ENCODE data around the gene MBNL1.

MBNL1 gene

DNA sequence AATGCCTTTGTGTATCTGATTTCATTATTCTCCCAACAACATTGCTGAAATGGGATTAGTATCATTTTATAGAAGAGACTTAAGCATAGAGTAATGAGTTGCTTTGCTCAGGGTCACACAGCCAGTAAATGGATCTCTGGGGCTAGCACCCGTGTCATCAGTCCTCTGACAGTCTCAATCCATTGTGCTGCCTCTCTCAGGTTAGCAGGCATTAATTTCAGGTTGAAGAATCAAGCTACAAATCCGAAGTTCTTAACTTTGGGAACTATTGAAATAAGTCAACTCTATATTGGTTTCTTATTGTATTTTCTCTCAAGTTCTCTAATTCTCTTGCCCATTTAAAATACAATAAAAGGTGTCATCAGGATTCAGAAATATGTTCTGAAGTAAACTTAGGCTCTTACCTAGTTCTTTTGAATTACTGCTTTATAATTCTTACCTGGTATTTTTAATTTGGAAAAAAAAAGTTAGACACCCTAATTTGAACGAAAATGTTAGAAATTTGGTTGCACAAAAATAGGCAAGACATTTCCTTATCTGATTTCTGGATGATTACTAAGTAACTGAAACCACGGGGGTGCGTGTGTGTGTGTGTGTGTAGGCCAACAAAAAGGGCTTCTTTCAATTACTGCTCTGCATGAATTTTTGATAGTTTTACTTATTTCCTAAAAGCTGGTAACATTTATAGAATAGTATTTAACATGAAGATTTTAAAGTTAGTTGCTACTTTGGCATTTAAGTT is 189.8 kb downstream of the MBNL1 start:
- peaks cover 17 to 27% of the 10 kb centered on the region in 2 donors for H3K36me3 Mint-ChIP-seq
- peak overlapping the region; percentile 37 for H3K27ac Mint-ChIP-seq
- no peaks in the 10 kb centered on the region for H3K27me3 Mint-ChIP-seq
- DNase-seq (no peak), ATAC-seq (replicated peaks) (no peak)
- no peaks in the 10 kb centered on the region for H3K9me3 Mint-ChIP-seq
- no peak overlapping the region for H3K4me3 Mint-ChIP-seq
- H3K4me1 Mint-ChIP-seq: peaks cover 10 to 15% of the 10 kb centered on the region in 2 donors

DNA sequence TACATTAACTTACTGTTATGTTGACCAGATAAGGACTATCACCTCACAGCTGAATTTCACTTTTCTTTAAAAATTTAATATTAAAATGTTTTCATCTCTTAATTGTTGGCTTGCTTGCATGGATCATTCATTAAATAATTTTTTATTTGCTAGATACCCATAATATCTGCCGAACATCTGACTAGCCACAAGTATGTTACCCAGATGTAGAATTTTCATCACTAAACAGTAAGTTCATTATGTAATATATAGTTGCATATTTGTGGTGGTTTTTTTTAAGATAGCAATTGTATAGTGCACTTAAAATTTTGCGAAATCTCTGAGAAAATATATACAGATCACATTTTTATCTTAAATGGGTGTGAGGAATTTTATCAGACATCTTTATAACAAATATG is 190.4 kb downstream of the MBNL1 start:
- no peaks in the 10 kb centered on the region for H3K9me3 Mint-ChIP-seq
- no peak for ATAC-seq (replicated peaks)
- H3K4me3 Mint-ChIP-seq: no peak overlapping the region
- H3K36me3 Mint-ChIP-seq: peaks cover 17 to 27% of the 10 kb centered on the region in 2 donors
- H3K4me1 Mint-ChIP-seq: peaks cover 10 to 15% of the 10 kb centered on the region in 2 donors
- no peak overlapping the region for H3K27ac Mint-ChIP-seq
- H3K27me3 Mint-ChIP-seq: no peaks in the 10 kb centered on the region
- no peak for DNase-seq

DNA sequence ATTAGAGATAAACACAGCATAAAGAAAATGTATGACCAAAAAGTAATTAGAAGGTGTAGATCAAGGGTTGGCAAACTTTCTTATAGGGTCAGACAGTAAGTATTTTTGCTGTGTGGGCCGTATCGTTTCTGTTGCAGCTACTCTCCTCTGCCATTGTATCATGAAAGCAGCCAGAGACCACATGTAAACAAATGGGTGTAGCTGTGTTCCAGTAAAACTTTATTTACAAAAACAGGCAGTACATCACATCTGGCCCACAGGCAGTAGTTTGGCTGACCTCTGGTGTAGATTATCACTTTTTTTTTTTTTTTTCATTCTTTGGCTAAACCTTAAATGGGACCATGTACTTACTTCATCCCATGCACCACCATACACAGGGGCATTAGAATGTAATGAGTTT is 190.8 kb downstream of the MBNL1 start:
- H3K27me3 Mint-ChIP-seq: no peaks in the 10 kb centered on the region
- no peak overlapping the region for H3K4me3 Mint-ChIP-seq
- no peak for ATAC-seq (replicated peaks)
- peaks cover 17 to 25% of the 10 kb centered on the region in 2 donors for H3K36me3 Mint-ChIP-seq
- H3K4me1 Mint-ChIP-seq: peaks cover 10 to 15% of the 10 kb centered on the region in 2 donors
- no peaks in the 10 kb centered on the region for H3K9me3 Mint-ChIP-seq
- H3K27ac Mint-ChIP-seq: no peak overlapping the region
- DNase-seq: no peak

DNA sequence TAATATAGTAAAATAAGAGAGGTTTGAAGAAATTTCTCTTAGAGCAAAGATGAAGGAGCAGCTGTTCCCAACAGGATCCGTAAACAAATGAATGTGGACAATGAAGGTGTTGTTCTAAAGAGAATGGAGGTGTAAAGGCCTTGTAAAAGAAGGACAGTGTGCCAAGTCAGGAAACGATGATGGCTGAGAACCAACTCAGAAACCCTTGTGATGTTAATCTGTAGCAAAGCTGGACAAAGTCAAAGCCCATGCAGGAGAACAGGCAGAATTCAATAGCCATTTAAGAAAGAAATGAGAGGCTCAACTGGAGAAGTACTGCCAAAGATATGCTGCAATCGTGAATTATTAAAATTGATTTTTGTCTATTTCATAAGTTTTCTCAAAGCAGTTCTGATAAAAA is 192.2 kb downstream of the MBNL1 start:
- no peak overlapping the region for H3K4me3 Mint-ChIP-seq
- peaks cover 10 to 15% of the 10 kb centered on the region in 2 donors for H3K4me1 Mint-ChIP-seq
- ATAC-seq (replicated peaks) (no peak), DNase-seq (no peak)
- peak overlapping the region; percentile 56 for H3K27ac Mint-ChIP-seq
- peaks cover 17 to 28% of the 10 kb centered on the region in 2 donors for H3K36me3 Mint-ChIP-seq
- no peaks in the 10 kb centered on the region for H3K27me3 Mint-ChIP-seq
- no peaks in the 10 kb centered on the region for H3K9me3 Mint-ChIP-seq

DNA sequence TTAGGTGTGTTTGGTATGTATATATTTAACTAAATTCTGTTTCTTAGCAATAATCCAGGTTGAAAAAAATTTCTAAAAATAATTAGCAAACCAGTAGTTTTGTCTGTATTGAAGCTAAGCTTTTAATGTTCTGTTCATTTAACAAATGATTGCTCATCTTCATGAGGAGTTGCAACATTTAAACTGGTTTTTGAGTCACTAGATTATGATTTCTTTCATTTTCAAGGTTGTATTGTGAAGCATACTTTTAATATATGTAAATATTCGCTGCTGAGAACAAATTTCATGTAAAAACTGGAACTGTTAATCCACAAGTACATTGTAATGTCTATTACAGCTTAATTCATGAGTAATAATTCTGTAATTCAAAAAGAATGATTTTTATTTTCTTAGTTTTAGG is 192.7 kb downstream of the MBNL1 start:
- Mint-ChIP-seq H3K4me1 (peaks cover 7 to 18% of the 10 kb centered on the region in 2 donors), H3K27me3 (no peaks in the 10 kb centered on the region), H3K27ac (no peak overlapping the region), H3K36me3 (peaks cover 16 to 29% of the 10 kb centered on the region in 2 donors), H3K9me3 (no peaks in the 10 kb centered on the region), H3K4me3 (no peak overlapping the region)
- ATAC-seq (replicated peaks) (no peak), DNase-seq (no peak)

DNA sequence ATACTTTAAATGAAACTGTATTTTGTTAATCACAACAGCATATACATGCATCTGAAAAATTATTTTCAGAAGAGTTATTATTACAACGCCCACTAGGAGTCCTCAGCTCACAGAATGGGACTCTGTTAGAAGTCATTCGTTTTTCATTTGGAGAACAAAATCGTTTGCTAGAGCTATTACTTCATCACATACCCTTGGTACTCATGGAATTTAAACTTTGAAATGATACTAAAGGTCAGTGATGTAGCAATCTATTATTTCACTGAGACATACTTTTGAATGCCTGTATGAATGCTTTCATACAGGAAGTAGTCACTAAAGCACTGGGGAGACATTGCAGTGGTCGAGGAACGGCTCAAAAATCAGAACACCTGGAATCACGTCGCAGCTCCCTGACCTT is 198.1 kb downstream of the MBNL1 start:
- H3K36me3 Mint-ChIP-seq: peaks cover 17 to 30% of the 10 kb centered on the region in 2 donors
- ATAC-seq (replicated peaks) (peak; percentile 70 to 73), DNase-seq (no peak)
- H3K9me3 Mint-ChIP-seq: no peaks in the 10 kb centered on the region
- peak overlapping the region; percentile 80 for H3K27ac Mint-ChIP-seq
- peaks cover 6 to 35% of the 10 kb centered on the region in 2 donors for H3K4me1 Mint-ChIP-seq
- H3K4me3 Mint-ChIP-seq: peak overlapping the region in 1 of 2 donors; percentile 14
- no peaks in the 10 kb centered on the region for H3K27me3 Mint-ChIP-seq

DNA sequence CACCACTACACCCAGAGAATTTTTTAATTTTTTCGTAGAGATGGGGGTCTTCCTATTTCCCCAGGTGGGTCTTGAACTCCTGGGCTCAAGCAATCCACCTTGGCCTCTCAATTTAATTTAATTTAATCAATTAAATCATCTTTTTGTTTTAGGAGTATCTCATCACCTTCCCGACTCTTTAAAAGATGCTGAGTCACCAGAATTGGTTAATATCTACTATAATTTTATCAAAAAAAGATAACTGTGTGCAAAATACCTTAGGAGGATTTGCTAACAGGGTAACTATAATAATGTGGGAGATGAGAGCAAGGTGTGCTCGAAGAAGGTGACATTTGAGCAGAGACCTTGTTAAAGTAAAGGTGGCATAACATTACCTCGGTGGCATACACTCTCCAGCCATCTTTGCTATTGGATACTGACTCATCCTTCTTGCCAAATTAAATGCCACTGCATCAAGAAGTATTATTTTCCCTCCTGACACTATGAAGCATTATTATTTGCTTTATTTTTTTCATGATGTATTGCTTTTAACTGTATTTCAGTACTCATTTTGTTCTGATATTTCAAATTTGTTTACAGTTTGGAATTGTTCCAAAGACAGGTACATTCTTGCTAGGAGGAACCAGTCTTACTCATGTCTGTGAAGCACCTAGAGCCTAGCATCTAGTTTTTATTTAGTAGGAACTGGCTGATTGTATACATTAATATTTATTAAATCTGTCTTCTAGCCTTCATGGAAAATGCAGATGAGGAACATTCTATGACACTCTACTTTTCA is 200.7 kb downstream of the MBNL1 start:
- H3K4me3 Mint-ChIP-seq: no peak overlapping the region
- peaks cover 22 to 34% of the 10 kb centered on the region in 2 donors for H3K36me3 Mint-ChIP-seq
- H3K27me3 Mint-ChIP-seq: no peaks in the 10 kb centered on the region
- DNase-seq (no peak), ATAC-seq (replicated peaks) (no peak)
- no peaks in the 10 kb centered on the region for H3K9me3 Mint-ChIP-seq
- H3K4me1 Mint-ChIP-seq: peaks cover 12 to 43% of the 10 kb centered on the region in 2 donors
- peak overlapping the region; percentile 56 for H3K27ac Mint-ChIP-seq

- no peak overlapping the region for H3K4me3 Mint-ChIP-seq
- H3K36me3 Mint-ChIP-seq: peaks cover 18 to 29% of the 10 kb centered on the region in 2 donors
- peak overlapping the region; percentile 56 for H3K27ac Mint-ChIP-seq
- peaks cover 14 to 49% of the 10 kb centered on the region in 2 donors for H3K4me1 Mint-ChIP-seq
- no peaks in the 10 kb centered on the region for H3K27me3 Mint-ChIP-seq
- H3K9me3 Mint-ChIP-seq: no peaks in the 10 kb centered on the region
- DNase-seq (no peak), ATAC-seq (replicated peaks) (no peak)
These were observed 201.4 kb downstream of the MBNL1 start for GRCh38 chr3:152470095-152470494.

DNA sequence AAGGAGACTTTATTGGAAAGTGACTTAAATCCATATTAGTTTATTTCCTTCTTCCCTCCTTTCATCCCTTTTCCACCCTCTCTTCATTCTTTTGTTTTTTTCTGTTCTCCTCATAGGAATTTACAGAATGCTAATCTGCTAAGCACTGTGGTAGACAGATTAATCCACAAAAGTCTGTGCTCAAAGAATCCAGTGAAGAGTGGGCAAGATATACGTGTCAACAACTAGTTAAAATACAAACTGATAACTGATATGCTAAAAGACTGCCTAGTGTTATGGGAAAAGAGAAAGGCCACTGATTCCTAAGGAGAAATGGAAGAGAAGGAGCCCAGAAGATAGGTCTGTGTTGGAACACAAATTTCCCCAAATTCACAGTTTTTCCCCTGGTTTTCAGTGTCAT is 202.2 kb downstream of the MBNL1 start:
- no peak for DNase-seq
- no peaks in the 10 kb centered on the region for H3K27me3 Mint-ChIP-seq
- peak overlapping the region; percentile 20 for H3K27ac Mint-ChIP-seq

DNA sequence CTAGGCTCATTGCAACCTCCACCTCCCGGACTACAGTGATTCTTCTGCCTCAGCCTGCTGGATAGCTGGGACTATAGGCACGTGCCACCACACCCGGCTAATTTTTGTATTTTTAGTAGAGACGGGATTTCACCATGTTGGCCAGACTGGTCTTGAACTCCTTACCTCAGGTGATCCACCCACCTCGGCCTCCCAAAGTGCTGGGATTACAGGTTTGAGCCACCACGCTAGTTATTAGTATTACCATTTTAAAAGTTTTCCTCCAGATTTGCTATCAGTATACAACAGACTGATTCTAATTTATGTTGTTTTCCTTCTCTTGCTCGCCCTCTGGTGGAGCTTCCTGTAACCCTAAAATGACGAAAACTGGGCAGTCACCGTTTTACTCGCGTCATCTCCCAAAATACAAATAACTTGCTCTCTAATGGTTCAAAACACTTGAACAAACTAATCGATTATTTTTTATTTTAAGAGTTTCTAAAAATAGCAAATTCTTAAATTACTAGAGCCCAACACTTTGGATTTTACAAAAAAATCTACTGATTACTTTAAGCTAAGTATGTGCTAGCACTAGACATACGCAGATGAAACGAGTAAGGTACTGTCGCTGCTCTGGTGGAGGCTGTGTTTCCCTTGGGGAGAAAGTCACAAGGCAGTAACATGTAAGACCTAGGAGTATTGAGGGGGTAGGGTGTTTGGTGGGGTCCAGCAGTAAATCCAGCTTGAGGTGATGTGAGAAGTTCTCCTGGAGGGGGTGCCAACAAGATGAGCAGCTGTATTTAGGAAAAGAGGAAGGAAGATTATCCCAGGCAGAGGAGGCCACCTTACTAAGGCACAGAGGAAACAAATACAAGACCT is 203.3 kb downstream of the MBNL1 start:
- peaks cover 22 to 24% of the 10 kb centered on the region in 2 donors for H3K36me3 Mint-ChIP-seq
- H3K27ac Mint-ChIP-seq: peak overlapping the region; percentile 92
- ATAC-seq (replicated peaks) (peak; percentile 69 to 71), DNase-seq (peak; percentile 47)
- H3K4me1 Mint-ChIP-seq: peaks cover 12 to 60% of the 10 kb centered on the region in 2 donors
- peak overlapping the region; percentile 59 to 74 for H3K4me3 Mint-ChIP-seq
- no peaks in the 10 kb centered on the region for H3K27me3 Mint-ChIP-seq
- H3K9me3 Mint-ChIP-seq: peaks cover 0 to 3% of the 10 kb centered on the region in 2 donors

More for the DNA sequence above, 202.2 kb downstream of the MBNL1 start:
- H3K4me3 Mint-ChIP-seq: peak overlapping the region in 1 of 2 donors; percentile 39
- H3K9me3 Mint-ChIP-seq: no peaks in the 10 kb centered on the region
- H3K36me3 Mint-ChIP-seq: peaks cover 21 to 30% of the 10 kb centered on the region in 2 donors
- H3K4me1 Mint-ChIP-seq: peaks cover 14 to 56% of the 10 kb centered on the region in 2 donors
- no peak for ATAC-seq (replicated peaks)

- H3K4me1 Mint-ChIP-seq: peaks cover 16 to 65% of the 10 kb centered on the region in 2 donors
- H3K4me3 Mint-ChIP-seq: peak overlapping the region; percentile 59 to 74
- no peaks in the 10 kb centered on the region for H3K27me3 Mint-ChIP-seq
- peak overlapping the region; percentile 92 for H3K27ac Mint-ChIP-seq
- DNase-seq: no peak
- H3K36me3 Mint-ChIP-seq: peaks cover 26 to 29% of the 10 kb centered on the region in 2 donors
- ATAC-seq (replicated peaks): peak in 1 of 2 donors; percentile 1
- peaks cover 0 to 5% of the 10 kb centered on the region in 2 donors for H3K9me3 Mint-ChIP-seq
These were observed 203.9 kb downstream of the MBNL1 start for GRCh38 chr3:152472672-152472954.

DNA sequence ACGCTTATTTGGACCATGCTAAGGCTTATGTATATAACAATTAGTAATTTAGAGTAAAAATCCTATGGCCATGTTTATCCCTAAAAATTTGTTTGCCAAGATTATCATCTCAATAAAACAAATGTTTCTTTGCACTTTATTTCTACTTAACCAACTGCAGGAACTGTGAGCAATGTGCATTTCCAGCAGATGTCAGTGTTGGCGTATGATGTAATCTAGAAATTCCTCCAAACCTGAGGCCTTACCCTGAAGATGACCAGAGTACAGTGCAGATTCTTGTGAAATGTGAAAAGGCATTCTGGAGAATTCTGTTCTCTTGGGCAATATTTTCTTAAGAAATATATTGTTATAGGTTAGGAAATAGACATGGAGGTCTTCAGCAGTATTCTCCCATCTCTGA is 205.9 kb downstream of the MBNL1 start:
- ATAC-seq (replicated peaks) (peak; percentile 72 to 77), DNase-seq (peak; percentile 45)
- peak overlapping the region; percentile 67 for H3K27ac Mint-ChIP-seq
- no peaks in the 10 kb centered on the region for H3K27me3 Mint-ChIP-seq
- peaks cover 32 to 36% of the 10 kb centered on the region in 2 donors for H3K36me3 Mint-ChIP-seq
- H3K4me1 Mint-ChIP-seq: peaks cover 24 to 77% of the 10 kb centered on the region in 2 donors
- peaks cover 5 to 9% of the 10 kb centered on the region in 2 donors for H3K9me3 Mint-ChIP-seq
- no peak overlapping the region for H3K4me3 Mint-ChIP-seq

GRCh38 chr3:152477422-152477821 is 208.7 kb downstream of the MBNL1 start:
- DNase-seq: no peak
- Mint-ChIP-seq H3K36me3 (peaks cover 50 to 55% of the 10 kb centered on the region in 2 donors), H3K27ac (peak overlapping the region; percentile 87), H3K4me1 (peaks cover 39 to 86% of the 10 kb centered on the region in 2 donors), H3K27me3 (no peaks in the 10 kb centered on the region), H3K9me3 (peaks cover 15 to 21% of the 10 kb centered on the region in 2 donors), H3K4me3 (no peak overlapping the region)
- ATAC-seq (replicated peaks): no peak
